Thyroid gland (tissue), 4 donors: Measurements from ENCODE around the gene RUNX2. TPM values are rescaled to one million over a fixed set of nuclear protein-coding genes. Genes with fewer than 3 reads are reported as not detected.

Experiments used
- DNase-seq, 2 donors: peaks; one replicate each; pipeline ENCODE4 v3.0.0-alpha.2; 2019
- H3K27ac ChIP-seq, 3 donors: fragments of 200-600 bp; sonication (generic); 1 replicate in 2 of 3; 2 replicates in 1 of 3; pipeline ENCODE4 v1.5.1; 2016 to 2019; ENCODE audit warnings: mild to moderate bottlenecking in 1 of 3, moderate library complexity in 1 of 3
- H3K27me3 ChIP-seq: fragments of 200-600 bp; sonication (generic); one replicate; pipeline ENCODE4 v1.5.1; 2019
- H3K36me3 ChIP-seq, 2 donors: fragments of 200-600 bp; sonication (generic); one replicate each; pipeline ENCODE4 v1.5.1; 2016 to 2019
- H3K4me1 ChIP-seq, 2 donors: fragments of 200-600 bp; sonication (generic); one replicate each; pipeline ENCODE4 v1.5.1; 2017 to 2019
- H3K4me3 ChIP-seq, 3 donors: fragments of 200-600 bp; sonication (generic); replicated peaks in 1 of 3; 1 replicate in 2 of 3; 2 replicates in 1 of 3; pipeline ENCODE4 v1.5.1; 2016; ENCODE audit warnings: mild to moderate bottlenecking in 1 of 3
- H3K9me3 ChIP-seq: fragments of 200-600 bp; sonication (generic); one replicate; pipeline ENCODE4 v1.5.1; 2017
- CTCF ChIP-seq, 6 experiments: fragments of 200-600 bp in 3 of 6; fragments of 450-650 bp in 3 of 6; sonication (generic) in 3 of 6; IDR thresholded peaks; one replicate each; pipeline ENCODE4 v1.5.1; 2016 to 2019; ENCODE audit warnings: antibody characterized with exemption in 6 of 6, mild to moderate bottlenecking in 2 of 6, inconsistent platforms in 1 of 6, moderate library complexity in 1 of 6
- POLR2A ChIP-seq, 2 donors: fragments of 450-650 bp; IDR thresholded peaks; one replicate each; pipeline ENCODE4 v1.6.1; 2017; ENCODE audit warnings: antibody characterized with exemption in 2 of 2, mild to moderate bottlenecking in 2 of 2, moderate library complexity in 1 of 2
- WGBS, 2 donors: methylation state at CpG; one replicate each; pipeline ENCODE4 v1.1.5; 2017; 5-methylcytosine and 5-hydroxymethylcytosine counted together
- intact Hi-C: fragments of 100-400 bp; cut with DNase I; formaldehyde crosslinking; loops from one replicate; pipeline ENCODE4 v1.15.1; 2023
- total RNA-seq, 4 donors: library from RNA; depleted of rRNA; stranded (reverse); fragments of >200 nt; gene quantifications; one replicate each; pipeline ENCODE4 v1.2.3, GENCODE V29; 2016

RUNX2 gene
- total RNA-seq, 4 donors from 2014 or later: 1.6 to 4.2 (median 2.7) TPM

GRCh38 chr6:45566882-45567281 is 238.8 kb downstream of the RUNX2 start:
- Histone ChIP-seq H3K4me3 (no peak overlapping the region), H3K36me3 (no peaks in the 10 kb centered on the region), H3K27ac (no peak overlapping the region), H3K4me1 (peaks cover 6 to 27% of the 10 kb centered on the region in 2 donors), H3K9me3 (no peaks in the 10 kb centered on the region), H3K27me3 (no peaks in the 10 kb centered on the region)
- DNase-seq: no peak
- 64 to 65% methylated on average over 4 of the region's 4 CpGs for WGBS, 2 donors
- TF ChIP-seq CTCF (IDR thresholded peaks at IDR 0.05) (no peak), POLR2A (IDR thresholded peaks at IDR 0.05) (no peak)
- intact Hi-C loops: no loop called here

GRCh38 chr6:45567879-45568278 is 239.7 kb downstream of the RUNX2 start:
- WGBS, 2 donors: 96 to 100% methylated on average over 2 of the region's 2 CpGs
- Histone ChIP-seq H3K27ac (no peak overlapping the region), H3K36me3 (no peaks in the 10 kb centered on the region), H3K4me3 (no peak overlapping the region), H3K27me3 (no peaks in the 10 kb centered on the region), H3K9me3 (no peaks in the 10 kb centered on the region), H3K4me1 (peaks cover 6 to 27% of the 10 kb centered on the region in 2 donors)
- intact Hi-C loops: no loop called here
- no peak for DNase-seq
- TF ChIP-seq CTCF (IDR thresholded peaks at IDR 0.05) (no peak), POLR2A (IDR thresholded peaks at IDR 0.05) (no peak)

GRCh38 chr6:45568626-45569025 is 240.5 kb downstream of the RUNX2 start:
- intact Hi-C loops: no loop called here
- H3K4me1 ChIP-seq: peaks cover 6 to 27% of the 10 kb centered on the region in 2 donors
- H3K4me3 ChIP-seq: no peak overlapping the region
- DNase-seq: no peak
- WGBS, 2 donors: 88 to 90% methylated on average over 4 to 5 of the region's 5 CpGs
- TF ChIP-seq POLR2A (IDR thresholded peaks at IDR 0.05): no peak
- TF ChIP-seq CTCF (IDR thresholded peaks at IDR 0.05): no peak
- no peaks in the 10 kb centered on the region for H3K9me3 ChIP-seq
- no peaks in the 10 kb centered on the region for H3K27me3 ChIP-seq
- no peak overlapping the region for H3K27ac ChIP-seq
- no peaks in the 10 kb centered on the region for H3K36me3 ChIP-seq

GRCh38 chr6:45569210-45569945 is 241.2 kb downstream of the RUNX2 start:
- H3K36me3 ChIP-seq: no peaks in the 10 kb centered on the region
- peaks cover 6 to 27% of the 10 kb centered on the region in 2 donors for H3K4me1 ChIP-seq
- 42 to 49% methylated on average over 6 of the region's 6 CpGs for WGBS, 2 donors
- TF ChIP-seq CTCF (IDR thresholded peaks at IDR 0.05) (no peak), POLR2A (IDR thresholded peaks at IDR 0.05) (no peak)
- peak overlapping the region in 1 of 3 donors; percentile 2 for H3K27ac ChIP-seq
- no peaks in the 10 kb centered on the region for H3K9me3 ChIP-seq
- H3K4me3 ChIP-seq: no peak overlapping the region
- H3K27me3 ChIP-seq: no peaks in the 10 kb centered on the region
- DNase-seq: peak; percentile 82 to 94
- intact Hi-C loops: no loop called here

- Histone ChIP-seq H3K27me3 (no peaks in the 10 kb centered on the region), H3K4me1 (peaks cover 6 to 27% of the 10 kb centered on the region in 2 donors), H3K27ac (peak overlapping the region in 1 of 3 donors; percentile 12), H3K4me3 (no peak overlapping the region), H3K36me3 (no peaks in the 10 kb centered on the region), H3K9me3 (no peaks in the 10 kb centered on the region)
- TF ChIP-seq CTCF (IDR thresholded peaks at IDR 0.05): no peak
- no peak for TF ChIP-seq POLR2A (IDR thresholded peaks at IDR 0.05)
- intact Hi-C loops: no loop called here
- WGBS, 2 donors: 38 to 54% methylated on average over 3 of the region's 3 CpGs
- peak; percentile 17 to 45 for DNase-seq
These were observed 243.0 kb downstream of the RUNX2 start for GRCh38 chr6:45571159-45571558.
